Uterus (tissue), 4 donors: ENCODE measurements around the gene CDH12. TPM values are rescaled to one million over a fixed set of nuclear protein-coding genes. Genes with fewer than 3 reads are reported as not detected.
"Not testable (repeated sequence)": the region's sequence is repeated elsewhere in the genome, so short reads cannot be mapped to it uniquely, and the experiment has no call there.

Experiments used
- DNase-seq, 2 donors: peaks; one replicate each; pipeline ENCODE4 v3.0.0-alpha.2; 2019 to 2020
- H3K27ac ChIP-seq, 2 donors: fragments of 200-600 bp; sonication (generic); 1 replicate in 1 of 2; 2 replicates in 1 of 2; pipeline ENCODE4 v1.5.1; 2016 to 2018
- H3K27me3 ChIP-seq, 2 donors: fragments of 200-600 bp; sonication (generic); one replicate each; pipeline ENCODE4 v1.5.1; 2018 to 2019; ENCODE audit warnings: control low read depth in 1 of 2
- H3K36me3 ChIP-seq, 2 donors: fragments of 200-600 bp; sonication (generic); one replicate each; pipeline ENCODE4 v1.5.1; 2019; ENCODE audit warnings: control low read depth in 1 of 2
- H3K4me1 ChIP-seq, 2 donors: fragments of 200-600 bp; sonication (generic); one replicate each; pipeline ENCODE4 v1.5.1; 2018 to 2019; ENCODE audit warnings: control low read depth in 1 of 2
- H3K4me3 ChIP-seq, 2 donors: fragments of 200-600 bp; sonication (generic); 1 replicate in 1 of 2; 2 replicates in 1 of 2; pipeline ENCODE4 v1.5.1; 2018 to 2019; ENCODE audit warnings: mild to moderate bottlenecking in 1 of 2
- H3K9me3 ChIP-seq, 2 donors: fragments of 200-600 bp; sonication (generic); one replicate each; pipeline ENCODE4 v1.5.1; 2019; ENCODE audit warnings: control low read depth in 1 of 2
- POLR2A ChIP-seq, 2 donors: fragments of 450-650 bp; IDR thresholded peaks; one replicate each; pipeline ENCODE4 v1.6.1; 2016; ENCODE audit warnings: antibody characterized with exemption in 2 of 2, mild to moderate bottlenecking in 1 of 2, moderate library complexity in 1 of 2
- intact Hi-C: fragments of 100-400 bp; cut with DNase I; formaldehyde crosslinking; loops from one replicate; pipeline ENCODE4 v1.15.1; 2023; ENCODE audit warnings: low total_unique reads
- total RNA-seq, 4 donors: library from RNA; depleted of rRNA in 3 of 4; stranded (reverse); fragments of >200 nt in 3 of 4; gene quantifications; one replicate each; pipeline versions ENCODE4 v1.1.0 to v1.2.4, GENCODE V29; 2014 to 2023
- TF ChIP-seq, protein P1 (sequence below), 4 experiments: fragments of 200-600 bp in 2 of 4; fragments of 450-650 bp in 2 of 4; sonication (generic) in 2 of 4; IDR thresholded peaks; one replicate each; pipeline ENCODE4 v1.5.1; 2016 to 2019; ENCODE audit warnings: antibody characterized with exemption in 4 of 4, mild to moderate bottlenecking in 2 of 4, moderate library complexity in 1 of 4
- donor health status: DM: yes; HTN: yes; CAD: no.

CDH12 gene
- total RNA-seq, 4 donors from 2014 or later: 0.37 to 2.0 TPM; not detected in 2

DNA sequence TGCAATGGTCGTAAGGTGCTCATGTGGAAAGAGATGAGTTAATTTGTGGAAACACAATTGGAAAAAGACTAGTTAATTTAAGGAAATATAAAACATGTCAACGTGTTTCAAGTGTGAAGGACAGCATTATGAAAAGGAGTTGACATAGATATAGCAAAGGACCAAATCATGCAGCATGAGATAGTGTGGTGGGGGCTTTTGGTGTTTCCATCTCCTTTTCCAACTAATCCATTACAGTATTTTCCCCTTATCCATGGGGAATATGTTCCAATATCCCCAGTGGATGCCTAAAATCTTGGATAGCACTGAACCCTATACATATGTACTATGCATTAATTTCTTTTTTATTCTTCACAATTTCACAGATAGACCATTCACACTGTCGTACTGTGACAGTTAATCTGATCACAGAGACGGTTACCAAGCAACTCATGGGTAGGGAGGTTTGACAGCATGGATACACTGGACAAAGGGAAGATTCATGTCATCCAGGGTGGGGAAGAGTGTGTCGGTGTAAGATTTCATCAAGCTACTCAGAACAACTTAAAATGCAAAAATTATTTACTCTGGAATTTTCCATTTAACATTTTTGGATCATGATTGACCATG is 238.6 kb downstream of the CDH12 start:
- TF ChIP-seq, protein P1, sequence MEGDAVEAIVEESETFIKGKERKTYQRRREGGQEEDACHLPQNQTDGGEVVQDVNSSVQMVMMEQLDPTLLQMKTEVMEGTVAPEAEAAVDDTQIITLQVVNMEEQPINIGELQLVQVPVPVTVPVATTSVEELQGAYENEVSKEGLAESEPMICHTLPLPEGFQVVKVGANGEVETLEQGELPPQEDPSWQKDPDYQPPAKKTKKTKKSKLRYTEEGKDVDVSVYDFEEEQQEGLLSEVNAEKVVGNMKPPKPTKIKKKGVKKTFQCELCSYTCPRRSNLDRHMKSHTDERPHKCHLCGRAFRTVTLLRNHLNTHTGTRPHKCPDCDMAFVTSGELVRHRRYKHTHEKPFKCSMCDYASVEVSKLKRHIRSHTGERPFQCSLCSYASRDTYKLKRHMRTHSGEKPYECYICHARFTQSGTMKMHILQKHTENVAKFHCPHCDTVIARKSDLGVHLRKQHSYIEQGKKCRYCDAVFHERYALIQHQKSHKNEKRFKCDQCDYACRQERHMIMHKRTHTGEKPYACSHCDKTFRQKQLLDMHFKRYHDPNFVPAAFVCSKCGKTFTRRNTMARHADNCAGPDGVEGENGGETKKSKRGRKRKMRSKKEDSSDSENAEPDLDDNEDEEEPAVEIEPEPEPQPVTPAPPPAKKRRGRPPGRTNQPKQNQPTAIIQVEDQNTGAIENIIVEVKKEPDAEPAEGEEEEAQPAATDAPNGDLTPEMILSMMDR (IDR thresholded peaks at IDR 0.05): no peak
- TF ChIP-seq POLR2A (IDR thresholded peaks at IDR 0.05): no peak
- Histone ChIP-seq H3K36me3 (no peaks in the 10 kb centered on the region), H3K4me1 (no peaks in the 10 kb centered on the region), H3K27me3 (no peaks in the 10 kb centered on the region), H3K27ac (no peak overlapping the region), H3K4me3 (no peak overlapping the region), H3K9me3 (no peaks in the 10 kb centered on the region)
- no peak for DNase-seq
- intact Hi-C loops: no loop called here

DNA sequence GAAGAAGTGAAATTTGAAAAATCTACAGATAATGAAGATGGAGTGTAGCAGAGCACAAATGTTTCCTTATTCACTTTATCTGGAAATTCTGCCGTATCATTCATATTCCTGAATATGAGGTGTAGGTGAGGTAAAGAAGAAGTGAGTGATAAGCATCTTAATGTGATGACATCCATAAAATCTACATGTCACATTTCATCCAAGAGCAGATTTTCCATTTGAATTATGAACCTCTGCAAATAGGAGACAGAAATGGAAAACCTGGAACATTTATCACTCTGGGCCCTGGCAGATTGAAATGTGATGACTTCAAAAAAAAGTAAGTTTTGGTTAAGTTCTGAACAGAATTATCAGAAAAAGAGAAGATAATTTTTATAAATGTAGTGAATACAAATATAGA is 240.2 kb downstream of the CDH12 start:
- no peaks in the 10 kb centered on the region for H3K27me3 ChIP-seq
- no peak overlapping the region for H3K4me3 ChIP-seq
- no peak overlapping the region for H3K27ac ChIP-seq
- no peak for DNase-seq
- no peaks in the 10 kb centered on the region for H3K9me3 ChIP-seq
- no peaks in the 10 kb centered on the region for H3K4me1 ChIP-seq
- TF ChIP-seq, protein P1 (IDR thresholded peaks at IDR 0.05): no peak
- TF ChIP-seq POLR2A (IDR thresholded peaks at IDR 0.05): no peak
- intact Hi-C loops: no loop called here
- no peaks in the 10 kb centered on the region for H3K36me3 ChIP-seq

DNA sequence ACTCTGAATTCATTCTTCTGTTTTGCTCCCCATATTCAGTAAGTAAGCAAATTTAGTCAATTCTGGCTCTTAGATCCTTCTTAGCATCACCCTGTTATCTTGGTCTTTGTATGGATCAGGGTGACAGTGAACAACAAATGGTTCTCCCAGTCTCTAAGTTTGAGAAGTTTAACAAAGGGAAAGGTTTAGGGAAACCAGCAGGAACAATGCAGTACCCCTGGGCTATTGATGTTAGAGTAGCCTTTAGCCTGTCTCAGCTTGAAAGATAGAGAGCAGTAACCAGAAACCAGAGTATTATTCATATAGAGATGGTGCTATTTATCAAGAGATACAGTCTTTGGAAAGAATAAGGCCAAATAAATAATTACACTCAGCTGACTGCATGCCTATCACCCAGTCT is 241.8 kb downstream of the CDH12 start:
- intact Hi-C loops: no loop called here
- H3K9me3 ChIP-seq: no peaks in the 10 kb centered on the region
- no peaks in the 10 kb centered on the region for H3K4me1 ChIP-seq
- DNase-seq: no peak
- no peak overlapping the region for H3K4me3 ChIP-seq
- H3K27me3 ChIP-seq: no peaks in the 10 kb centered on the region
- no peaks in the 10 kb centered on the region for H3K36me3 ChIP-seq
- H3K27ac ChIP-seq: no peak overlapping the region
- TF ChIP-seq, protein P1 (IDR thresholded peaks at IDR 0.05): no peak
- no peak for TF ChIP-seq POLR2A (IDR thresholded peaks at IDR 0.05)

DNA sequence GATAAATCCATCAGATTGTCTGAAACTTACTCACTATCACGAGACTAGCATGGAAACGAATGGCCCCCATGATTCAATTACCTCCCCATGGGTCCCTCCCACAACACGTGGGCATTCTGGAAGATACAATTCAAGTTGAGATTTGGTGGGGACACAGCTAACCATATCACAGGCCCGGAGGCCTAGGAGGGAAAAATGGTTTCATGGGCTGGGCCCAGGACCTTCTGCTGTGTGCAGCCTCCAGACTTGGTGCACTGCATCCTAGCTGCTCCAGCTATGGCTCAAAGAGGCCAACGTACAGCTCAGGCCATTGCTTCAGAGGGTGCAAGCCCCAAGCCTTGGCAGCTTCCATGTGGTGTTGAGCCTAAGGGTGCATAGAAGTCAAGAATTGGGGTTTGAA is 245.6 kb downstream of the CDH12 start:
- not testable (repeated sequence) for H3K27ac ChIP-seq, H3K4me1 ChIP-seq, DNase-seq

DNA sequence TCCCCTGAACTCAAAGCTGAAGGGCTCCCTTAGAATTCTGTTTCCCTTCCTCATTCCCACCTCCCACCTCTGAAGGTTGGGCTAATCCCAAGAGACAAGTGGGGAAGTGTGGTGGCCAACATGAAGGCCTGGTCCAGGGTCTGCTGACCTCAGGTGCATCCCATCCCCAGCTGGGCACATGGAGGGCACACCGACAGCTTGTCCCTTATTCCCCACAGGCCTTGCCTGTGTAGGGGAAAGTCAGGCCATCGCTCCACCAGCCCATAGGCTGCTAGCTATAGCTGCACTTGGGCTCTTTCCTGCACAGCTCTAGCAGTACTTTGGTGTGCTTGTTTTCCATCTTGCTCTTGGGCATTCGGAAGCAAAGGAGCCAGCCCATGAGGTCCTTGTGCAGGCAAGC is 247.7 kb downstream of the CDH12 start:
- no peak overlapping the region for H3K4me3 ChIP-seq
- H3K9me3 ChIP-seq: no peaks in the 10 kb centered on the region
- intact Hi-C loops: no loop called here
- no peak for DNase-seq
- no peaks in the 10 kb centered on the region for H3K27me3 ChIP-seq
- TF ChIP-seq, protein P1 (IDR thresholded peaks at IDR 0.05): no peak
- no peak for TF ChIP-seq POLR2A (IDR thresholded peaks at IDR 0.05)
- H3K27ac ChIP-seq: no peak overlapping the region
- no peaks in the 10 kb centered on the region for H3K36me3 ChIP-seq
- H3K4me1 ChIP-seq: no peaks in the 10 kb centered on the region

More for the DNA sequence above, 245.6 kb downstream of the CDH12 start:
- H3K36me3 ChIP-seq, intact Hi-C loops, H3K9me3 ChIP-seq, H3K4me3 ChIP-seq, H3K27me3 ChIP-seq: not testable (repeated sequence)

DNA sequence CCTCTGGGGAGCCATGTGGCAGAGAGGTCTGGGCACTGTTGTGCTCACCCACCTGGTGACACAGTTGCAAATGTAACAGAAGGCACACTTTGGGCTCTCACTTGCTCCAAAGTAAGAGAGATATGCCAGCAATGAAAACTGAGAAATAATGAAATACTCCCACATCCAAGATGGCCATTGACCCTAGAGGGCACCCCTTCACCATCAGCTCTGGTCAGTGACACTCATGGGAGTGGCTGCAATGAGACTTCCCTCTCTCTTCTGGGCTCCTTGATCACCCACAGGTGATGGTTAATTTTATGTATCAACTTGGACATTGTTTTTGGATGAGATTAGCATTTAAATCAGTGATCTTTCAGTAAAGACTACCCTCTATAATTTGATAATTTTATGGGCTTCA is 248.4 kb downstream of the CDH12 start:
- intact Hi-C loops: no loop called here
- no peak overlapping the region for H3K27ac ChIP-seq
- H3K27me3 ChIP-seq: no peaks in the 10 kb centered on the region
- no peak for DNase-seq
- TF ChIP-seq, protein P1 (IDR thresholded peaks at IDR 0.05): no peak
- TF ChIP-seq POLR2A (IDR thresholded peaks at IDR 0.05): no peak
- no peaks in the 10 kb centered on the region for H3K4me1 ChIP-seq
- no peaks in the 10 kb centered on the region for H3K36me3 ChIP-seq
- H3K4me3 ChIP-seq: no peak overlapping the region
- H3K9me3 ChIP-seq: no peaks in the 10 kb centered on the region
